IPS DF 19.7 (cell line): ENCODE measurements around the gene ATP5PD.

Experiments used
- DNase-seq: peaks from one replicate; pipeline ENCODE4 v3.0.0-alpha.2; 2013; ENCODE audit warnings: low read depth, low spot score

Gene ATP5PD

GRCh38 chr17:74994440-74994839 is 52.3 kb downstream of the ATP5PD start:
- no peak for DNase-seq

- no peak for DNase-seq
Observed at GRCh38 chr17:74992223-74992622, 54.5 kb downstream of the ATP5PD start.

GRCh38 chr17:74990581-74991105 is 56.1 kb downstream of the ATP5PD start:
- no peak for DNase-seq
